HUES48 (cell line): ENCODE measurements around the gene GPATCH11.
A peak's percentile ranks its signal among the peaks of the same experiment; 100 is the strongest.

Experiments used
- H3K27ac ChIP-seq: one replicate; pipeline ENCODE4 v1.7.0; 2013; ENCODE audit warnings: low read depth, low read length, inconsistent platforms
- H3K27me3 ChIP-seq: 2 replicates; pipeline ENCODE4 v1.6.1; 2013; ENCODE audit warnings: mild to moderate bottlenecking, low read length; ENCODE audit not compliant: control insufficient read depth, insufficient read depth
- H3K36me3 ChIP-seq: 2 replicates; pipeline ENCODE4 v1.6.1; 2013; ENCODE audit warnings: low read length; ENCODE audit not compliant: control insufficient read depth, insufficient read depth
- H3K4me1 ChIP-seq: 2 replicates; pipeline ENCODE4 v1.6.1; 2013; ENCODE audit warnings: mild to moderate bottlenecking, low read length; ENCODE audit not compliant: control insufficient read depth, insufficient read depth
- H3K4me3 ChIP-seq: 2 replicates; pipeline ENCODE4 v1.5.1; 2013; ENCODE audit warnings: mild to moderate bottlenecking, low read depth, low read length
- H3K9ac ChIP-seq: 2 replicates; pipeline ENCODE4 v1.6.1; 2013; ENCODE audit warnings: mild to moderate bottlenecking, low read depth, low read length, moderate library complexity
- H3K9me3 ChIP-seq: 2 replicates; pipeline ENCODE4 v1.6.1; 2013; ENCODE audit warnings: low read length; ENCODE audit not compliant: control insufficient read depth, insufficient read depth

Gene GPATCH11

GRCh38 chr2:37083873-37084794 lies at the start of gene GPATCH11, which contains the start of gene HEATR5B:
Gene GPATCH11, plus strand, starts transcription at chr2:37084518. Its CDS starts 3,864 bp downstream, at chr2:37088382.
Gene HEATR5B, minus strand, starts transcription at chr2:37084372. Its CDS starts 958 bp downstream, at chr2:37083414.
- 0 out of 2 replicates have a peak, but pooled peaks cover 4% of the 10 kb centered on the region for H3K4me1 ChIP-seq
- peak within 1 kb of the TSS; percentile 74 for H3K9ac ChIP-seq
- H3K27me3 ChIP-seq = no peaks in the 10 kb centered on the region
- peak within 1 kb of the TSS; percentile 88 for H3K4me3 ChIP-seq
- H3K36me3 ChIP-seq = peaks cover 5% of the 10 kb centered on the region; the same call in 1 of the 2 replicates
- H3K9me3 ChIP-seq = no peaks in the 10 kb centered on the region
- H3K27ac ChIP-seq = peak within 1 kb of the TSS; percentile 80

DNA sequence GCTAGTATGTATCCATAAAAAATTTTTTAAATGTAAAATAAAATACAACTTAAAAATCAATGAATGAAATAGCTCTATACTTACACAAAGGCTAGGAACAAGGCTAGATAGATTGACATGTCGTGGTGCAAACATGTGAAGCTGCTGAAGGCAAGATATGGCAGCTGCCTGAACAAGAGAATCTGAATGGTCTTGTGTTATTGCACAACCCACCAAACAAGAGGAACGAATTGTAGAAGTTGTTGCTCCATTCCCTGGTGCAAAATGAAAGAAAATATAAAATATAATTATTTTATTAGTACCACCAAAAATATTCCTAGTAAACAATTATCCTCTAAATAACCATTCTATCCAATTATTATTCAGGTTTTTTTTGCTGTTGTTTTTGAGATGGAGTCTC lies 46.5 kb upstream of the GPATCH11 start:
- Histone ChIP-seq H3K4me3 (no peak overlapping the region), H3K27me3 (no peaks in the 10 kb centered on the region), H3K4me1 (no peaks in the 10 kb centered on the region), H3K9ac (no peak overlapping the region), H3K36me3 (peaks cover 12% of the 10 kb centered on the region; the same call in 1 of the 2 replicates), H3K9me3 (no peaks in the 10 kb centered on the region), H3K27ac (no peak overlapping the region)

GRCh38 chr2:37039580-37039979 lies 44.7 kb upstream of the GPATCH11 start:
- Histone ChIP-seq H3K9ac (no peak overlapping the region), H3K9me3 (no peaks in the 10 kb centered on the region), H3K4me1 (no peaks in the 10 kb centered on the region), H3K27ac (no peak overlapping the region), H3K36me3 (peaks cover 12% of the 10 kb centered on the region; the same call in 1 of the 2 replicates), H3K4me3 (no peak overlapping the region), H3K27me3 (no peaks in the 10 kb centered on the region)

DNA sequence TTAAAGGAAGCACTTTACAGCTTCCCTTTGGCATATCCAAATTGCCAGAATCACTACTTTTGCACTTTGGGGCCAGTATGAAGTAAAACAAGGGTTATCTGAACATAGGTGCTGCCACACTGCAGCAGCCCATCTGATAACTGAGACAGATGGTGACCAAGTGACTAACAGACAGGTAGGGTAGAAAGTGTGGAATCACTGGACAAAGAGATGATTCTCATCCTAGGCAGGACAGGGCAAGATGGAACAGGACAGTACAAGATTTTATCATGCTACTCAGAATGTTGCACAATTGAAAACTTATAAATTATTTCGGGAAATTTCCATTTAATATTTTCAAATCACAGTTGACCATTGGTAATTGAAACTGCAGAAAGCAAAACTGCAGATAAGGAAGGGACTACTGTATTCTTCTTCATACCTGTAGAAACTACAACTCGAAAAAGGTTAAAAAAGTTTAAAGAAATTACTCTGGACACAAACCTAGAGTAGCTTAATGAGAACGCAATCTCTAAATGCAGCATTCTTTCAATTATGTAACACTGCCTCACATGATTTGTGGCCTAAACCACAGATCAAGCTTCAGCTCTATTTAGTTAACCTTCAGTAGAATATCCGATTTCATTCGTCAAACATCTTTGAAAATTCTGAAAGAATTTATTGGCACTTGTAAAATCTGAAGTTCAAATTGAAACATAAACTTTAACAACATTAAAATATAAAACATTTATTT lies 31.6 kb upstream of the GPATCH11 start:
- Histone ChIP-seq H3K9me3 (no peaks in the 10 kb centered on the region), H3K4me3 (no peak overlapping the region), H3K27me3 (no peaks in the 10 kb centered on the region), H3K9ac (no peak overlapping the region), H3K36me3 (peaks cover 46% of the 10 kb centered on the region), H3K27ac (no peak overlapping the region), H3K4me1 (no peaks in the 10 kb centered on the region)

DNA sequence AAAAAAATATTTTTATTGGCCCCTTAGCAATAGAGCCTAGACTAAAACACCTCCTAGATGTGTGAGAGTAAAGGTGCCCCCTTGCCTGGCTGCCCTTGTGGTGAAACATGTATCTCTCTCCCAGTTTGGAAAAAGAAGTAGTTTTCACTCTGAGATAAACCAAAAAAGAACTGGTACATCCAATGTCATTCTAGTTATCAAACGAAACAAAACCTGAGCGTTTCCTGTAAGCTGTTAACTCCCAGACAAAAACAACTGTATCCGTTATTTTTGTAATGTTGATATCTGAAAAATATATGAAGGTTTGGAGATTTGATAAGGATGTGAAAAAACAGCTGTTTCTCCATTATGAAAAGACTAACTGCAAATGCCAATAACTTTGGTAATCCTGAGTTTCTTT lies 24.5 kb upstream of the GPATCH11 start:
- H3K36me3 ChIP-seq = peaks cover 80% of the 10 kb centered on the region
- no peak overlapping the region for H3K4me3 ChIP-seq
- H3K27me3 ChIP-seq = no peaks in the 10 kb centered on the region
- no peak overlapping the region for H3K9ac ChIP-seq
- no peaks in the 10 kb centered on the region for H3K4me1 ChIP-seq
- H3K27ac ChIP-seq = no peak overlapping the region
- no peaks in the 10 kb centered on the region for H3K9me3 ChIP-seq

DNA sequence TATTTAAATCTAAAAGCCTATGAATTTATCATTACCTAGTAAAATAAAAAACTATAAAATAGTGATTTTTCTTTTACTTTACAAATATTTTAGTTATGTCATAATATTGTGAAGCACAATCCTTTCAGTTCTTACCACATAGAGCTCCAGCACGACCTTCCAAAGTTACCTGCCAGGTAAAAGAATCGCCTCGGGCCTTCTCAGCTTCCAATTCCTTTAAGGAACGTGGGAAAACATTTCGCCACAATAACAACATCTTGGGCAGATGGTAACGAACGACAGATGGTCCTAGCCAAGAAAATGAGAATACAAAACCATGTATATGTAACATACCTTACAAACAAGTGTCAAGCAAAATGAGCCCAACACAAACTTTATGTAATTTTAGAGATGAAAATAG lies 23.9 kb upstream of the GPATCH11 start:
- peaks cover 81% of the 10 kb centered on the region for H3K36me3 ChIP-seq
- no peak overlapping the region for H3K9ac ChIP-seq
- H3K9me3 ChIP-seq = no peaks in the 10 kb centered on the region
- no peaks in the 10 kb centered on the region for H3K27me3 ChIP-seq
- H3K4me3 ChIP-seq = no peak overlapping the region
- no peak overlapping the region for H3K27ac ChIP-seq
- no peaks in the 10 kb centered on the region for H3K4me1 ChIP-seq

- Histone ChIP-seq H3K4me1 (no peaks in the 10 kb centered on the region), H3K4me3 (no peak overlapping the region), H3K9ac (no peak overlapping the region), H3K27ac (no peak overlapping the region), H3K9me3 (no peaks in the 10 kb centered on the region), H3K27me3 (no peaks in the 10 kb centered on the region), H3K36me3 (peaks cover 77% of the 10 kb centered on the region)
Measured at GRCh38 chr2:37061013-37061711, 23.2 kb upstream of the GPATCH11 start.

DNA sequence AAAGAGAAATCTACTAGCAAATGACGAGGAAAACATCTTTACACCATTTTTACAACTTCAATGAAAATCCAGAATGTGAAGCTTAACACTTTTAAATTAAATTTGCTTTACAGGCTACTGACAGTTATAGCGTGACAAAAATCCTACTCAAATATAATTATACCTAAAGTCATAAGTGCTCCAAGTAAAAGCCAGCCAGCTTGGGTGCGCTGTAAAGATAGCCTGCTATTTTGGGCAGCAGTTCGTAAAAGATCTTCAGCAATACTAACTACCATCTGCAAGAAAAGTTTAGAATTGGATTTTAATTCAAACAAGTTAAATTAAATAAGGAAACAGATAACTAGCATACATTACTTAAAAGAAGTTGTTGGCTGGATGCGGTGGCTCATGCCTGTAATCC lies 22.5 kb upstream of the GPATCH11 start:
- Histone ChIP-seq H3K9me3 (no peaks in the 10 kb centered on the region), H3K4me1 (no peaks in the 10 kb centered on the region), H3K4me3 (no peak overlapping the region), H3K36me3 (peaks cover 71% of the 10 kb centered on the region), H3K27ac (no peak overlapping the region), H3K9ac (no peak overlapping the region), H3K27me3 (no peaks in the 10 kb centered on the region)

GRCh38 chr2:37068686-37069085 lies 15.6 kb upstream of the GPATCH11 start:
- no peaks in the 10 kb centered on the region for H3K9me3 ChIP-seq
- no peak overlapping the region for H3K9ac ChIP-seq
- no peak overlapping the region for H3K27ac ChIP-seq
- H3K4me1 ChIP-seq = no peaks in the 10 kb centered on the region
- H3K36me3 ChIP-seq = peaks cover 42% of the 10 kb centered on the region
- H3K4me3 ChIP-seq = no peak overlapping the region
- H3K27me3 ChIP-seq = no peaks in the 10 kb centered on the region

- H3K4me3 ChIP-seq = no peak overlapping the region
- no peaks in the 10 kb centered on the region for H3K27me3 ChIP-seq
- H3K9ac ChIP-seq = no peak overlapping the region
- H3K36me3 ChIP-seq = peaks cover 33% of the 10 kb centered on the region
- H3K4me1 ChIP-seq = no peaks in the 10 kb centered on the region
- no peak overlapping the region for H3K27ac ChIP-seq
- no peaks in the 10 kb centered on the region for H3K9me3 ChIP-seq
Measured at GRCh38 chr2:37070931-37071330, 13.4 kb upstream of the GPATCH11 start.
